Stromal cell of bone marrow (primary cell): ENCODE data around the gene CHN2.

Experiments
- DNase-seq: peaks from one replicate; pipeline ENCODE4 v3.0.0-alpha.2; 2012; ENCODE audit warnings: low read depth

The CHN2 gene

GRCh38 chr7:29194594-29195427 lies at the start of gene CHN2:
CHN2 (plus strand) TSS chr7:29194775.
- DNase-seq = no peak

GRCh38 chr7:29145553-29146056 lies 49.0 kb upstream of the CHN2 start:
- DNase-seq = no peak

- no peak for DNase-seq
Measured at GRCh38 chr7:29146057-29146706, 48.4 kb upstream of the CHN2 start, which contains the start of gene CPVL. CPVL (minus strand) TSS chr7:29146537; CDS start chr7:29121061, 25,476 bp downstream.

- no peak for DNase-seq
Measured at GRCh38 chr7:29146888-29147609, 47.5 kb upstream of the CHN2 start.

GRCh38 chr7:29147821-29148220 lies 46.8 kb upstream of the CHN2 start:
- no peak for DNase-seq

- no peak for DNase-seq
Measured at GRCh38 chr7:29149036-29149435, 45.5 kb upstream of the CHN2 start.

GRCh38 chr7:29150856-29151255 lies 43.7 kb upstream of the CHN2 start:
- DNase-seq = no peak

- DNase-seq = no peak
Measured at GRCh38 chr7:29154076-29154475, 40.5 kb upstream of the CHN2 start.

- no peak for DNase-seq
Measured at GRCh38 chr7:29156907-29157452, 37.6 kb upstream of the CHN2 start.

GRCh38 chr7:29158795-29159423 lies 35.7 kb upstream of the CHN2 start:
- DNase-seq = no peak

- DNase-seq = no peak
Measured at GRCh38 chr7:29160080-29160479, 34.5 kb upstream of the CHN2 start.

GRCh38 chr7:29161231-29161630 lies 33.3 kb upstream of the CHN2 start:
- no peak for DNase-seq

GRCh38 chr7:29162577-29162976 lies 32.0 kb upstream of the CHN2 start:
- DNase-seq = no peak

GRCh38 chr7:29163854-29164253 lies 30.7 kb upstream of the CHN2 start:
- DNase-seq = no peak

- no peak for DNase-seq
Measured at GRCh38 chr7:29167721-29168120, 26.9 kb upstream of the CHN2 start.

- no peak for DNase-seq
Measured at GRCh38 chr7:29170781-29171180, 23.8 kb upstream of the CHN2 start.

- DNase-seq = no peak
Measured at GRCh38 chr7:29173458-29173857, 21.1 kb upstream of the CHN2 start.

- DNase-seq = no peak
Measured at GRCh38 chr7:29177963-29178600, 16.5 kb upstream of the CHN2 start.

- DNase-seq = no peak
Measured at GRCh38 chr7:29179115-29179514, 15.5 kb upstream of the CHN2 start.

- no peak for DNase-seq
Measured at GRCh38 chr7:29184599-29184998, 10.0 kb upstream of the CHN2 start.

GRCh38 chr7:29185613-29186012 lies 9.0 kb upstream of the CHN2 start:
- no peak for DNase-seq
